HCT116 (cell line): ENCODE results near the gene GATAD2B. TPM values are rescaled to one million over a fixed set of nuclear protein-coding genes. Genes with fewer than 3 reads are reported as not detected.

ENCODE experiments used
- ATAC-seq: fragments of 200-7000 bp; cut with Tn5 transposase; 2 replicates; pipeline ENCODE4 v1.9.1; 2020; ENCODE audit warnings: mild to moderate bottlenecking, moderate library complexity
- BruUV-seq: library from RNA; stranded (reverse); fragments of 400-500 nt; replicated peaks from 2 replicates; lab custom pipeline; 2021; lab: Mats Ljungman, UMichigan
- CTCF ChIA-PET: fragments of 300-600 bp; sonication (Branson Sonifier 250); formaldehyde crosslinking; loops from one replicate; lab custom pipeline; 2021; ENCODE audit warnings: antibody characterized with exemption; lab: Charles Lee
- POLR2A ChIA-PET: fragments of 300-600, 350-600 bp; sonication (Branson Sonifier 250); formaldehyde crosslinking; loops from one replicate; lab custom pipeline; 2021; ENCODE audit warnings: antibody characterized with exemption; lab: Charles Lee
- RAD21 ChIA-PET, 2 experiments: fragments of 300-600 bp; sonication (Branson Sonifier 250); formaldehyde crosslinking; loops; one replicate each; lab custom pipeline; 2023; ENCODE audit warnings: low total read pairs in 2 of 2; ENCODE audit not compliant: uncharacterized antibody in 2 of 2, unreplicated experiment in 2 of 2, low non-redundant PET in 1 of 2; lab: Charles Lee
- DNase-seq: peaks from one replicate; pipeline ENCODE4 v3.0.0-alpha.2; 2010; ENCODE audit warnings: low read depth, low spot score
- H2AFZ ChIP-seq: fragments of 200-600 bp; shearing (Covaris generic), sonication (generic); 2 replicates; pipeline ENCODE4 v1.6.1; 2017; ENCODE audit warnings: low read depth, mixed run types, mixed read lengths, antibody characterized with exemption, low read length; ENCODE audit not compliant: poor library complexity, severe bottlenecking
- H3K27ac ChIP-seq: 2 replicates; pipeline ENCODE4 v1.5.1; 2012; ENCODE audit warnings: low read depth, low read length
- H3K27me3 ChIP-seq: fragments of 200-600 bp; sonication (generic); 2 replicates; pipeline ENCODE4 v1.6.1; 2016; ENCODE audit warnings: mixed run types, low read length, mixed read lengths; ENCODE audit not compliant: insufficient read depth
- H3K36me3 ChIP-seq, 2 experiments: fragments of 200-500 bp in 1 of 2; fragments of 200-600 bp in 1 of 2; sonication (Bioruptor generic) in 1 of 2; sonication (generic) in 1 of 2; 2 replicates each; pipeline versions ENCODE4 v1.5.1 to v1.6.1; 2014 to 2016; ENCODE audit warnings: low read length in 2 of 2, inconsistent platforms in 1 of 2, mixed read lengths in 1 of 2, mixed run types in 1 of 2; ENCODE audit not compliant: insufficient read depth in 2 of 2, control insufficient read depth in 1 of 2
- H3K4me1 ChIP-seq, 2 experiments: fragments of 200-600 bp in 1 of 2; sonication (generic) in 1 of 2; 2 replicates each; pipeline versions ENCODE4 v1.5.1 to v1.6.1; 2012 to 2017; ENCODE audit warnings: low read length in 2 of 2, inconsistent platforms in 1 of 2, mild to moderate bottlenecking in 1 of 2, mixed read lengths in 1 of 2, mixed run types in 1 of 2, moderate library complexity in 1 of 2; ENCODE audit not compliant: insufficient read depth in 2 of 2, control insufficient read depth in 1 of 2
- H3K4me2 ChIP-seq: fragments of 200-600 bp; sonication (generic); 2 replicates; pipeline ENCODE4 v1.6.1; 2017; ENCODE audit warnings: mixed run types, low read length, mixed read lengths
- H3K4me3 ChIP-seq, 2 experiments: fragments of 200-600 bp in 1 of 2; sonication (generic) in 1 of 2; replicated peaks in 1 of 2; 2 replicates each; pipeline ENCODE4 v1.5.1; 2011 to 2016; ENCODE audit warnings: low read length in 2 of 2, control low read depth in 1 of 2, low read depth in 1 of 2, mild to moderate bottlenecking in 1 of 2, mixed read lengths in 1 of 2, mixed run types in 1 of 2
- H3K79me2 ChIP-seq: fragments of 200-600 bp; sonication (generic); 2 replicates; pipeline ENCODE4 v1.6.1; 2017; ENCODE audit warnings: mild to moderate bottlenecking, mixed run types, low read length, moderate library complexity, mixed read lengths; ENCODE audit not compliant: insufficient read depth
- H3K9ac ChIP-seq: fragments of 200-600 bp; sonication (generic); 2 replicates; pipeline ENCODE4 v1.6.1; 2016; ENCODE audit warnings: low read length, mixed read lengths
- H3K9me2 ChIP-seq: fragments of 200-600 bp; sonication (generic), shearing (Covaris generic); 2 replicates; pipeline ENCODE4 v1.6.1; 2017; ENCODE audit warnings: mixed run types, mild to moderate bottlenecking, moderate library complexity; ENCODE audit not compliant: insufficient read depth
- H3K9me3 ChIP-seq, 2 experiments: fragments of 200-500 bp in 1 of 2; fragments of 200-600 bp in 1 of 2; sonication (Bioruptor generic) in 1 of 2; sonication (generic) in 1 of 2; 2 replicates each; pipeline ENCODE4 v1.6.1; 2014 to 2017; ENCODE audit warnings: low read length in 2 of 2, mixed read lengths in 2 of 2, inconsistent platforms in 1 of 2, low read depth in 1 of 2, mild to moderate bottlenecking in 1 of 2, mixed run types in 1 of 2, moderate library complexity in 1 of 2; ENCODE audit not compliant: control insufficient read depth in 1 of 2, insufficient read depth in 1 of 2
- H4K20me1 ChIP-seq: fragments of 200-600 bp; sonication (generic), shearing (Covaris generic); 2 replicates; pipeline ENCODE4 v1.6.1; 2017; ENCODE audit warnings: mixed run types, mild to moderate bottlenecking, moderate library complexity; ENCODE audit not compliant: insufficient read depth
- CBX3 ChIP-seq: IDR thresholded peaks from 2 replicates; pipeline ENCODE4 v1.6.1; 2012; ENCODE audit warnings: low read depth
- CEBPB ChIP-seq: IDR thresholded peaks from 2 replicates; pipeline ENCODE4 v1.6.1; 2012; ENCODE audit warnings: low read depth
- EGR1 ChIP-seq: IDR thresholded peaks from 2 replicates; pipeline ENCODE4 v1.6.1; 2012; ENCODE audit warnings: low read depth
- ELF1 ChIP-seq: IDR thresholded peaks from 2 replicates; pipeline ENCODE4 v1.6.1; 2012; ENCODE audit warnings: low read depth, borderline replicate concordance
- EZH2 ChIP-seq: fragments of 200-600 bp; sonication (generic); IDR thresholded peaks from 2 replicates; pipeline ENCODE4 v1.6.1; 2017; ENCODE audit warnings: antibody characterized with exemption, mixed run types
- JUND ChIP-seq: IDR thresholded peaks from 2 replicates; pipeline ENCODE4 v1.6.1; 2012
- POLR2A ChIP-seq: IDR thresholded peaks from 2 replicates; pipeline ENCODE4 v1.7.0; 2011; ENCODE audit warnings: borderline replicate concordance; ENCODE audit not compliant: insufficient read depth, insufficient read length; ENCODE audit errors: extremely low read depth
- POLR2AphosphoS5 ChIP-seq: IDR thresholded peaks from 2 replicates; pipeline ENCODE4 v1.6.1; 2011; ENCODE audit warnings: mild to moderate bottlenecking, low read depth, low read length, moderate library complexity
- SP1 ChIP-seq: IDR thresholded peaks from 2 replicates; pipeline ENCODE4 v1.6.1; 2012; ENCODE audit warnings: low read depth
- SRF ChIP-seq: IDR thresholded peaks from 2 replicates; pipeline ENCODE4 v1.6.1; 2012; ENCODE audit warnings: low read depth
- TCF7L2 ChIP-seq: IDR thresholded peaks from 2 replicates; pipeline ENCODE4 v1.7.0; 2011; ENCODE audit warnings: borderline replicate concordance, inconsistent platforms; ENCODE audit not compliant: insufficient read depth, insufficient read length; ENCODE audit errors: extremely low read depth
- ZFX ChIP-seq: fragments of 450-650 bp; IDR thresholded peaks from 2 replicates; pipeline ENCODE4 v1.6.1; 2017
- ZNF274 ChIP-seq: fragments of 200-500 bp; sonication (Bioruptor generic); IDR thresholded peaks from 2 replicates; pipeline ENCODE4 v1.6.1; 2014; ENCODE audit warnings: mild to moderate bottlenecking, low read depth, low read length, inconsistent platforms
- intact Hi-C: fragments of 100-400 bp; cut with micrococcal nuclease; formaldehyde crosslinking; loops from 2 replicates; pipeline ENCODE4 v1.10.0; 2022
- total RNA-seq: library from RNA; stranded (reverse); gene quantifications from one replicate; pipeline ENCODE4 v1.2.1, GENCODE V29; 2021; ENCODE audit not compliant: unreplicated experiment
- TF ChIP-seq, protein P1 (sequence below), 3 experiments: fragments of 200-600 bp in 1 of 3; sonication (generic) in 1 of 3; IDR thresholded peaks in 2 of 3; conservative IDR thresholded peaks in 1 of 3; 2 replicates each; pipeline ENCODE4 v1.5.1; 2012 to 2017; ENCODE audit warnings: low read depth in 2 of 3, low read length in 2 of 3, antibody characterized with exemption in 1 of 3, borderline replicate concordance in 1 of 3, control low read depth in 1 of 3, mild to moderate bottlenecking in 1 of 3, mixed read lengths in 1 of 3, mixed run types in 1 of 3, moderate library complexity in 1 of 3; ENCODE audit not compliant: insufficient read depth in 1 of 3
- TF ChIP-seq, protein P2 (sequence below): IDR thresholded peaks from 2 replicates; pipeline ENCODE4 v1.6.1; 2012
- TF ChIP-seq, protein P3 (sequence below): IDR thresholded peaks from 2 replicates; pipeline ENCODE4 v1.6.1; 2011; ENCODE audit warnings: mild to moderate bottlenecking, low read length, moderate library complexity; ENCODE audit not compliant: insufficient replicate concordance; ENCODE audit errors: extremely low read depth
- TF ChIP-seq, protein P4 (sequence below): IDR thresholded peaks from 2 replicates; pipeline ENCODE4 v1.6.1; 2012; ENCODE audit warnings: low read depth
- TF ChIP-seq, protein P5 (sequence below): IDR thresholded peaks from 2 replicates; pipeline ENCODE4 v1.6.1; 2012

The GATAD2B gene
- total RNA-seq, 1 experiment from 2014 or later, result 50.2 TPM

DNA sequence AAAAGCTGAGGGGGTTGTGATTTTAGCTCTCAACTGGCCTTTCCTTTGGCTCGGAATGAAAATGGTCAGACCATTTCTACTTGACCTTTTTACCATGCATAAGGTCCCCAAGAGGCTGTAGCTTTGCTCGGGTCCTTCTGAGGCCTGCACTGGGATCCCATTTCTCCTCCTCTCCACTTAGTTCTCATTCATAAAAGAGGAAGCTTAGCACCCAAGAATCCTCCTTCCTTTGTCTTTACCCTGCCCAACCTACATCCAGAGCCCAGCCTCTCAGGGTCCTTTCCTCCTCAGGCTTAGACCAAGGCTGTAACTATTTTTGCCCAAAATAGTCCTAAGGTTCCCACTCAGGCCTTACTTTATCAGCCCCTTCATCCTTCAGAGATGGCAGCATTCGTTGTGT is 153.6 kb downstream of the GATAD2B start:
- H3K36me3 ChIP-seq, result peaks cover 33 to 40% of the 10 kb centered on the region in 2 experiments; a peak in 3 of 4 replicates
- no peaks in the 10 kb centered on the region for H3K4me1 ChIP-seq
- no peak for ATAC-seq
- RAD21 ChIA-PET, result no interaction called here
- CTCF ChIA-PET, result no interaction called here
- no peak overlapping the region for H3K27ac ChIP-seq
- H2AFZ ChIP-seq, result no peak overlapping the region
- H3K9ac ChIP-seq, result no peak overlapping the region
- H4K20me1 ChIP-seq, result no peaks in the 10 kb centered on the region
- no peaks in the 10 kb centered on the region for H3K79me2 ChIP-seq
- intact Hi-C loops, result no loop called here
- H3K27me3 ChIP-seq, result no peaks in the 10 kb centered on the region
- POLR2A ChIA-PET, result no interaction called here
- no TSS peak for BruUV-seq
- no peak overlapping the region for H3K4me3 ChIP-seq
- TF ChIP-seq ZNF274 (no peak), EGR1 (no peak), JUND (no peak), CEBPB (no peak), CBX3 (no peak), SRF (no peak), EZH2 (no peak), SP1 (no peak), TCF7L2 (no peak), POLR2AphosphoS5 (no peak), ZFX (no peak), ELF1 (no peak), POLR2A (no peak)
- TF ChIP-seq, protein P1, sequence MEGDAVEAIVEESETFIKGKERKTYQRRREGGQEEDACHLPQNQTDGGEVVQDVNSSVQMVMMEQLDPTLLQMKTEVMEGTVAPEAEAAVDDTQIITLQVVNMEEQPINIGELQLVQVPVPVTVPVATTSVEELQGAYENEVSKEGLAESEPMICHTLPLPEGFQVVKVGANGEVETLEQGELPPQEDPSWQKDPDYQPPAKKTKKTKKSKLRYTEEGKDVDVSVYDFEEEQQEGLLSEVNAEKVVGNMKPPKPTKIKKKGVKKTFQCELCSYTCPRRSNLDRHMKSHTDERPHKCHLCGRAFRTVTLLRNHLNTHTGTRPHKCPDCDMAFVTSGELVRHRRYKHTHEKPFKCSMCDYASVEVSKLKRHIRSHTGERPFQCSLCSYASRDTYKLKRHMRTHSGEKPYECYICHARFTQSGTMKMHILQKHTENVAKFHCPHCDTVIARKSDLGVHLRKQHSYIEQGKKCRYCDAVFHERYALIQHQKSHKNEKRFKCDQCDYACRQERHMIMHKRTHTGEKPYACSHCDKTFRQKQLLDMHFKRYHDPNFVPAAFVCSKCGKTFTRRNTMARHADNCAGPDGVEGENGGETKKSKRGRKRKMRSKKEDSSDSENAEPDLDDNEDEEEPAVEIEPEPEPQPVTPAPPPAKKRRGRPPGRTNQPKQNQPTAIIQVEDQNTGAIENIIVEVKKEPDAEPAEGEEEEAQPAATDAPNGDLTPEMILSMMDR (IDR thresholded peaks at IDR 0.05 in 2 of 3, conservative IDR thresholded peaks at IDR 0.05 in 1 of 3; ENCODE audit: borderline replicate concordance in 1 of 3, insufficient read depth in 1 of 3, low read depth in 2 of 3, low read length in 2 of 3), result no peak
- TF ChIP-seq, protein P2, sequence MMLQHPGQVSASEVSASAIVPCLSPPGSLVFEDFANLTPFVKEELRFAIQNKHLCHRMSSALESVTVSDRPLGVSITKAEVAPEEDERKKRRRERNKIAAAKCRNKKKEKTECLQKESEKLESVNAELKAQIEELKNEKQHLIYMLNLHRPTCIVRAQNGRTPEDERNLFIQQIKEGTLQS, result no peak
- TF ChIP-seq, protein P3, sequence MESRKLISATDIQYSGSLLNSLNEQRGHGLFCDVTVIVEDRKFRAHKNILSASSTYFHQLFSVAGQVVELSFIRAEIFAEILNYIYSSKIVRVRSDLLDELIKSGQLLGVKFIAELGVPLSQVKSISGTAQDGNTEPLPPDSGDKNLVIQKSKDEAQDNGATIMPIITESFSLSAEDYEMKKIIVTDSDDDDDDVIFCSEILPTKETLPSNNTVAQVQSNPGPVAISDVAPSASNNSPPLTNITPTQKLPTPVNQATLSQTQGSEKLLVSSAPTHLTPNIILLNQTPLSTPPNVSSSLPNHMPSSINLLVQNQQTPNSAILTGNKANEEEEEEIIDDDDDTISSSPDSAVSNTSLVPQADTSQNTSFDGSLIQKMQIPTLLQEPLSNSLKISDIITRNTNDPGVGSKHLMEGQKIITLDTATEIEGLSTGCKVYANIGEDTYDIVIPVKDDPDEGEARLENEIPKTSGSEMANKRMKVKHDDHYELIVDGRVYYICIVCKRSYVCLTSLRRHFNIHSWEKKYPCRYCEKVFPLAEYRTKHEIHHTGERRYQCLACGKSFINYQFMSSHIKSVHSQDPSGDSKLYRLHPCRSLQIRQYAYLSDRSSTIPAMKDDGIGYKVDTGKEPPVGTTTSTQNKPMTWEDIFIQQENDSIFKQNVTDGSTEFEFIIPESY, result no peak
- TF ChIP-seq, protein P4, sequence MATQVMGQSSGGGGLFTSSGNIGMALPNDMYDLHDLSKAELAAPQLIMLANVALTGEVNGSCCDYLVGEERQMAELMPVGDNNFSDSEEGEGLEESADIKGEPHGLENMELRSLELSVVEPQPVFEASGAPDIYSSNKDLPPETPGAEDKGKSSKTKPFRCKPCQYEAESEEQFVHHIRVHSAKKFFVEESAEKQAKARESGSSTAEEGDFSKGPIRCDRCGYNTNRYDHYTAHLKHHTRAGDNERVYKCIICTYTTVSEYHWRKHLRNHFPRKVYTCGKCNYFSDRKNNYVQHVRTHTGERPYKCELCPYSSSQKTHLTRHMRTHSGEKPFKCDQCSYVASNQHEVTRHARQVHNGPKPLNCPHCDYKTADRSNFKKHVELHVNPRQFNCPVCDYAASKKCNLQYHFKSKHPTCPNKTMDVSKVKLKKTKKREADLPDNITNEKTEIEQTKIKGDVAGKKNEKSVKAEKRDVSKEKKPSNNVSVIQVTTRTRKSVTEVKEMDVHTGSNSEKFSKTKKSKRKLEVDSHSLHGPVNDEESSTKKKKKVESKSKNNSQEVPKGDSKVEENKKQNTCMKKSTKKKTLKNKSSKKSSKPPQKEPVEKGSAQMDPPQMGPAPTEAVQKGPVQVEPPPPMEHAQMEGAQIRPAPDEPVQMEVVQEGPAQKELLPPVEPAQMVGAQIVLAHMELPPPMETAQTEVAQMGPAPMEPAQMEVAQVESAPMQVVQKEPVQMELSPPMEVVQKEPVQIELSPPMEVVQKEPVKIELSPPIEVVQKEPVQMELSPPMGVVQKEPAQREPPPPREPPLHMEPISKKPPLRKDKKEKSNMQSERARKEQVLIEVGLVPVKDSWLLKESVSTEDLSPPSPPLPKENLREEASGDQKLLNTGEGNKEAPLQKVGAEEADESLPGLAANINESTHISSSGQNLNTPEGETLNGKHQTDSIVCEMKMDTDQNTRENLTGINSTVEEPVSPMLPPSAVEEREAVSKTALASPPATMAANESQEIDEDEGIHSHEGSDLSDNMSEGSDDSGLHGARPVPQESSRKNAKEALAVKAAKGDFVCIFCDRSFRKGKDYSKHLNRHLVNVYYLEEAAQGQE, result no peak
- TF ChIP-seq, protein P5, sequence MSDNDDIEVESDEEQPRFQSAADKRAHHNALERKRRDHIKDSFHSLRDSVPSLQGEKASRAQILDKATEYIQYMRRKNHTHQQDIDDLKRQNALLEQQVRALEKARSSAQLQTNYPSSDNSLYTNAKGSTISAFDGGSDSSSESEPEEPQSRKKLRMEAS, result no peak
- TF ChIP-seq, all 23 proteins: peak for 0
- DNase-seq, result no peak
- Histone ChIP-seq H3K9me3 (no peaks in the 10 kb centered on the region), H3K9me2 (no peaks in the 10 kb centered on the region), H3K4me2 (no peak overlapping the region)
